IPS-20b (cell line): Measurements from ENCODE around the gene HSPB7.

Experiments used
- H3K27ac ChIP-seq: one replicate; pipeline ENCODE4 v1.5.1; 2013; ENCODE audit warnings: low read length
- H3K27me3 ChIP-seq: 2 replicates; pipeline ENCODE4 v1.6.1; 2013; ENCODE audit warnings: mild to moderate bottlenecking, low read length, inconsistent platforms; ENCODE audit not compliant: insufficient read depth
- H3K36me3 ChIP-seq: 2 replicates; pipeline ENCODE4 v1.6.1; 2013; ENCODE audit warnings: low read depth, mild to moderate bottlenecking, inconsistent platforms, low read length, moderate library complexity; ENCODE audit not compliant: insufficient read depth
- H3K4me1 ChIP-seq: 2 replicates; pipeline ENCODE4 v1.6.1; 2013; ENCODE audit warnings: mild to moderate bottlenecking, control low read depth, inconsistent platforms, low read length, moderate library complexity; ENCODE audit not compliant: insufficient read depth
- H3K4me3 ChIP-seq: 2 replicates; pipeline ENCODE4 v1.5.1; 2013; ENCODE audit warnings: mild to moderate bottlenecking, low read length, inconsistent platforms
- H3K9ac ChIP-seq: 2 replicates; pipeline ENCODE4 v1.6.1; 2013; ENCODE audit warnings: low read depth, mild to moderate bottlenecking, inconsistent platforms, low read length, moderate library complexity
- H3K9me3 ChIP-seq: 2 replicates; pipeline ENCODE4 v1.6.1; 2013; ENCODE audit warnings: mild to moderate bottlenecking, low read depth, low read length, inconsistent platforms; ENCODE audit not compliant: insufficient read depth

The HSPB7 gene

GRCh38 chr1:15997637-15998280, 20.1 kb downstream of the HSPB7 start:
- Histone ChIP-seq H3K4me3 (no peak overlapping the region), H3K9me3 (no peaks in the 10 kb centered on the region), H3K27ac (no peak overlapping the region), H3K4me1 (no peaks in the 10 kb centered on the region), H3K36me3 (no peaks in the 10 kb centered on the region), H3K9ac (no peak overlapping the region), H3K27me3 (no peaks in the 10 kb centered on the region; the same call in 1 of the 2 replicates)

- H3K4me1 ChIP-seq, result no peaks in the 10 kb centered on the region
- no peak overlapping the region for H3K9ac ChIP-seq
- H3K27me3 ChIP-seq, result no peaks in the 10 kb centered on the region; the same call in 1 of the 2 replicates
- no peak overlapping the region for H3K4me3 ChIP-seq
- no peaks in the 10 kb centered on the region for H3K9me3 ChIP-seq
- no peak overlapping the region for H3K27ac ChIP-seq
- H3K36me3 ChIP-seq, result no peaks in the 10 kb centered on the region
These were observed 20.7 kb downstream of the HSPB7 start for GRCh38 chr1:15997076-15997585.

GRCh38 chr1:15994590-15995351, 23.1 kb downstream of the HSPB7 start:
- H3K27me3 ChIP-seq, result no peaks in the 10 kb centered on the region
- no peak overlapping the region for H3K4me3 ChIP-seq
- H3K4me1 ChIP-seq, result no peaks in the 10 kb centered on the region
- H3K9me3 ChIP-seq, result no peaks in the 10 kb centered on the region
- H3K27ac ChIP-seq, result no peak overlapping the region
- no peaks in the 10 kb centered on the region for H3K36me3 ChIP-seq
- H3K9ac ChIP-seq, result no peak overlapping the region

- Histone ChIP-seq H3K9ac (no peak overlapping the region), H3K36me3 (no peaks in the 10 kb centered on the region), H3K4me3 (no peak overlapping the region), H3K4me1 (no peaks in the 10 kb centered on the region), H3K9me3 (no peaks in the 10 kb centered on the region), H3K27ac (no peak overlapping the region), H3K27me3 (no peaks in the 10 kb centered on the region)
These were observed 23.8 kb downstream of the HSPB7 start for GRCh38 chr1:15994081-15994480.

GRCh38 chr1:15993666-15994065, 24.2 kb downstream of the HSPB7 start:
- H3K27me3 ChIP-seq, result no peaks in the 10 kb centered on the region
- H3K27ac ChIP-seq, result no peak overlapping the region
- H3K9me3 ChIP-seq, result no peaks in the 10 kb centered on the region
- H3K4me3 ChIP-seq, result no peak overlapping the region
- no peaks in the 10 kb centered on the region for H3K36me3 ChIP-seq
- no peaks in the 10 kb centered on the region for H3K4me1 ChIP-seq
- H3K9ac ChIP-seq, result no peak overlapping the region

- no peaks in the 10 kb centered on the region for H3K36me3 ChIP-seq
- no peak overlapping the region for H3K27ac ChIP-seq
- H3K9me3 ChIP-seq, result no peaks in the 10 kb centered on the region
- H3K4me1 ChIP-seq, result no peaks in the 10 kb centered on the region
- no peak overlapping the region for H3K9ac ChIP-seq
- no peaks in the 10 kb centered on the region for H3K27me3 ChIP-seq
- no peak overlapping the region for H3K4me3 ChIP-seq
These were observed 25.0 kb downstream of the HSPB7 start for GRCh38 chr1:15992582-15993500.

- H3K9me3 ChIP-seq, result no peaks in the 10 kb centered on the region
- no peak overlapping the region for H3K4me3 ChIP-seq
- H3K27me3 ChIP-seq, result no peaks in the 10 kb centered on the region
- no peak overlapping the region for H3K9ac ChIP-seq
- no peaks in the 10 kb centered on the region for H3K4me1 ChIP-seq
- H3K27ac ChIP-seq, result no peak overlapping the region
- no peaks in the 10 kb centered on the region for H3K36me3 ChIP-seq
These were observed 25.7 kb downstream of the HSPB7 start for GRCh38 chr1:15992187-15992553.

- Histone ChIP-seq H3K9me3 (no peaks in the 10 kb centered on the region), H3K4me3 (no peak overlapping the region), H3K27ac (no peak overlapping the region), H3K4me1 (no peaks in the 10 kb centered on the region), H3K9ac (no peak overlapping the region), H3K27me3 (no peaks in the 10 kb centered on the region), H3K36me3 (no peaks in the 10 kb centered on the region)
These were observed 26.2 kb downstream of the HSPB7 start for GRCh38 chr1:15991427-15992186.

- Histone ChIP-seq H3K9ac (no peak overlapping the region), H3K4me1 (no peaks in the 10 kb centered on the region), H3K9me3 (no peaks in the 10 kb centered on the region), H3K27me3 (no peaks in the 10 kb centered on the region), H3K27ac (no peak overlapping the region), H3K36me3 (no peaks in the 10 kb centered on the region), H3K4me3 (no peak overlapping the region)
These were observed 28.1 kb downstream of the HSPB7 start for GRCh38 chr1:15989776-15990175.

- no peaks in the 10 kb centered on the region for H3K36me3 ChIP-seq
- no peak overlapping the region for H3K27ac ChIP-seq
- no peak overlapping the region for H3K9ac ChIP-seq
- H3K27me3 ChIP-seq, result no peaks in the 10 kb centered on the region
- H3K4me1 ChIP-seq, result no peaks in the 10 kb centered on the region
- H3K4me3 ChIP-seq, result no peak overlapping the region
- no peaks in the 10 kb centered on the region for H3K9me3 ChIP-seq
These were observed 28.7 kb downstream of the HSPB7 start for GRCh38 chr1:15988856-15989736.
